Upper lobe of left lung (tissue), 6 donors: Measurements from ENCODE around the gene OSBPL10. TPM values are rescaled to one million over a fixed set of nuclear protein-coding genes. Genes with fewer than 3 reads are reported as not detected.

Experiments used
- ATAC-seq, 2 donors: fragments of 200-7000 bp; cut with Tn5 transposase; one replicate each; pipeline ENCODE4 v1.9.1; 2022; ENCODE audit warnings: mild to moderate bottlenecking in 2 of 2, moderate library complexity in 2 of 2; ENCODE audit not compliant: low FRiP score in 2 of 2
- DNase-seq, 2 donors: peaks; one replicate each; pipeline ENCODE4 v3.0.0-alpha.2; 2019 to 2020
- H3K27ac ChIP-seq, 4 donors: fragments of 200-600 bp; sonication (generic); one replicate each; pipeline ENCODE4 v1.5.1; 2016 to 2019
- H3K27me3 ChIP-seq, 4 donors: fragments of 200-600 bp; sonication (generic); one replicate each; pipeline ENCODE4 v1.5.1; 2017 to 2019
- H3K36me3 ChIP-seq, 4 donors: fragments of 200-600 bp; sonication (generic); one replicate each; pipeline ENCODE4 v1.5.1; 2016 to 2019
- H3K4me1 ChIP-seq, 4 donors: fragments of 200-600 bp; sonication (generic); one replicate each; pipeline ENCODE4 v1.5.1; 2018 to 2019
- H3K4me3 ChIP-seq, 4 donors: fragments of 200-600 bp; sonication (generic); one replicate each; pipeline ENCODE4 v1.5.1; 2017 to 2019; ENCODE audit warnings: mild to moderate bottlenecking in 2 of 4, moderate library complexity in 1 of 4
- H3K9me3 ChIP-seq, 4 donors: fragments of 200-600 bp; sonication (generic); one replicate each; pipeline ENCODE4 v1.5.1; 2018 to 2019
- EP300 ChIP-seq, 4 donors: sonication (generic); formaldehyde crosslinking; IDR thresholded peaks; one replicate each; pipeline ENCODE4 v1.5.1; 2017; ENCODE audit warnings: antibody characterized with exemption in 4 of 4, control low read depth in 2 of 4
- POLR2A ChIP-seq, 4 donors: fragments of 450-650 bp; IDR thresholded peaks; one replicate each; pipeline ENCODE4 v1.5.1; 2016 to 2017; ENCODE audit warnings: antibody characterized with exemption in 4 of 4, mild to moderate bottlenecking in 2 of 4
- POLR2AphosphoS5 ChIP-seq, 2 donors: sonication (generic); formaldehyde crosslinking; IDR thresholded peaks; one replicate each; pipeline ENCODE4 v1.5.1; 2017; ENCODE audit warnings: antibody characterized with exemption in 2 of 2
- WGBS, 2 donors: methylation state at CpG; one replicate each; pipeline ENCODE4 v1.1.5; 2017 to 2018; 5-methylcytosine and 5-hydroxymethylcytosine counted together
- total RNA-seq, 6 donors: library from RNA; depleted of rRNA in 4 of 6; stranded (reverse); fragments of >200 nt in 4 of 6; gene quantifications; one replicate each; pipeline versions ENCODE4 v1.1.0 to v1.2.1, GENCODE V29; 2016 to 2021
- TF ChIP-seq, protein P1 (sequence below), 6 experiments: fragments of 450-650 bp in 4 of 6; fragments of 200-600 bp in 2 of 6; sonication (generic) in 2 of 6; IDR thresholded peaks; one replicate each; pipeline ENCODE4 v1.5.1; 2016 to 2019; ENCODE audit warnings: antibody characterized with exemption in 6 of 6
- donor health status: DM: no; HTN: no; CAD: no; lungs with moderate emphysema.
- donor health status: DM: no; HTN: yes; CAD: no; lungs with severe emphysema.

OSBPL10 gene
- total RNA-seq, 6 donors from 2014 or later = 13.6 to 73.9 (median 24.4) TPM

DNA sequence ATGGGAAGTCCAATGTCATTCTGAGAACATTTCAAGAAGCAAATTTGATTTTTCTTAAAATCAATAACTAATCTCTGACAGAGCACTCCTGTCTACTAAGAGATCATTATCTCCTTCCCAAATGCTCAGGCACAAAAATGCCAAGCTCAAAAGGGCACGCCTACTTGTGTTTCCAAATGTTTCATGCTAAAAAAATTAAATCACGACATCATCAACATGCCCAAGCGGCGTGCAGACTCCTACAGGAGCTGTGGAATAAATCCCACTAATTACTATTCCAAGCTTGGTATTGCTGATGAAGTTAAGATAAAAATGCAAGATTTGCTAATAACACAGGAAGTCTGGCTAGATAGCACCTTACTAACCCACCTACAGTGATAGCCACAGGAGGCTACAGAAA is 140.8 kb downstream of the OSBPL10 start:
- WGBS, 2 donors = 94 to 95% methylated on average over 4 of the region's 4 CpGs
- Histone ChIP-seq H3K4me1 (no peaks in the 10 kb centered on the region), H3K4me3 (no peak overlapping the region), H3K27ac (no peak overlapping the region), H3K9me3 (no peaks in the 10 kb centered on the region), H3K36me3 (no peaks in the 10 kb centered on the region), H3K27me3 (no peaks in the 10 kb centered on the region)
- ATAC-seq (no peak), DNase-seq (no peak)
- no peak for TF ChIP-seq POLR2A (IDR thresholded peaks at IDR 0.05)
- no peak for TF ChIP-seq POLR2AphosphoS5 (IDR thresholded peaks at IDR 0.05)
- no peak for TF ChIP-seq EP300 (IDR thresholded peaks at IDR 0.05)
- TF ChIP-seq, protein P1, sequence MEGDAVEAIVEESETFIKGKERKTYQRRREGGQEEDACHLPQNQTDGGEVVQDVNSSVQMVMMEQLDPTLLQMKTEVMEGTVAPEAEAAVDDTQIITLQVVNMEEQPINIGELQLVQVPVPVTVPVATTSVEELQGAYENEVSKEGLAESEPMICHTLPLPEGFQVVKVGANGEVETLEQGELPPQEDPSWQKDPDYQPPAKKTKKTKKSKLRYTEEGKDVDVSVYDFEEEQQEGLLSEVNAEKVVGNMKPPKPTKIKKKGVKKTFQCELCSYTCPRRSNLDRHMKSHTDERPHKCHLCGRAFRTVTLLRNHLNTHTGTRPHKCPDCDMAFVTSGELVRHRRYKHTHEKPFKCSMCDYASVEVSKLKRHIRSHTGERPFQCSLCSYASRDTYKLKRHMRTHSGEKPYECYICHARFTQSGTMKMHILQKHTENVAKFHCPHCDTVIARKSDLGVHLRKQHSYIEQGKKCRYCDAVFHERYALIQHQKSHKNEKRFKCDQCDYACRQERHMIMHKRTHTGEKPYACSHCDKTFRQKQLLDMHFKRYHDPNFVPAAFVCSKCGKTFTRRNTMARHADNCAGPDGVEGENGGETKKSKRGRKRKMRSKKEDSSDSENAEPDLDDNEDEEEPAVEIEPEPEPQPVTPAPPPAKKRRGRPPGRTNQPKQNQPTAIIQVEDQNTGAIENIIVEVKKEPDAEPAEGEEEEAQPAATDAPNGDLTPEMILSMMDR (IDR thresholded peaks at IDR 0.05) = no peak

DNA sequence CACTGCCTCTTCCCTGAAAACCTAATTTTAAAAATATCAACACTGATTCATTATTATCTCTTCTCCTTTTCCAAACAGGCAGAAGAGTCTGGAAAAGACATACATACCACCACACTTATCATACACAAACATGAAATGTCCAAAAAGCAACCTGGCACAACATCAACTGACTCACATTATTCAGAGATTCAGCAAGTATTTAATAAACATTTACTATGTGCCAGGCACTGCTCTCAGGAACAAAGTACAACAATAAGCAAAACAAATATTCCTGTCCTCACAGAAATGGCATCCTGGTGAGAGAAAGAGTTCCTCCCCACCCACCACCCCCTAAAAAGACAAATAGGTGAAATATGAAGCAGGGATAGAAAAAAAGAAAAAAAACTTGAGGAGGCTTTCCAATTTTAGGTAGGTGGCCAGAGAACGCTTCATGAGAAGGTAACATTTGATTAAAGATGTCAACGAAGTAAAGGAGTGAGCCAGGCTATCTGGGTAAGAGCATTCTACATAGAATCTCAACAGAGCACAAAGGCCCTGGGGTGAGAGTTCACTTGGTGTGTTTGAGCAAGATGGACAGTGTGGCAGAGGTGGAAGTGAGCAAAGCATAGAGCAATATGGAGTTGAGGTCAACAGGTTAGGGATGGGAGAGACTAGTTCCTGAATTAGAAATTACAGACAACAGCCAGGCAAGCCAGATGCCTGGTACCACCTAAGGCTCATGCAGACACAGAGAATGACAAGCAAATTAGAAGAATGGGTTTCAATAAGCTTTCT is 141.7 kb downstream of the OSBPL10 start:
- DNase-seq (no peak), ATAC-seq (no peak)
- H3K9me3 ChIP-seq = no peaks in the 10 kb centered on the region
- no peaks in the 10 kb centered on the region for H3K36me3 ChIP-seq
- H3K4me1 ChIP-seq = no peaks in the 10 kb centered on the region
- TF ChIP-seq, protein P1 (IDR thresholded peaks at IDR 0.05) = no peak
- TF ChIP-seq POLR2AphosphoS5 (IDR thresholded peaks at IDR 0.05) (no peak), POLR2A (IDR thresholded peaks at IDR 0.05) (no peak), EP300 (IDR thresholded peaks at IDR 0.05) (no peak)
- H3K27ac ChIP-seq = no peak overlapping the region
- 88 to 92% methylated on average over 2 of the region's 2 CpGs for WGBS, 2 donors
- no peaks in the 10 kb centered on the region for H3K27me3 ChIP-seq
- no peak overlapping the region for H3K4me3 ChIP-seq

DNA sequence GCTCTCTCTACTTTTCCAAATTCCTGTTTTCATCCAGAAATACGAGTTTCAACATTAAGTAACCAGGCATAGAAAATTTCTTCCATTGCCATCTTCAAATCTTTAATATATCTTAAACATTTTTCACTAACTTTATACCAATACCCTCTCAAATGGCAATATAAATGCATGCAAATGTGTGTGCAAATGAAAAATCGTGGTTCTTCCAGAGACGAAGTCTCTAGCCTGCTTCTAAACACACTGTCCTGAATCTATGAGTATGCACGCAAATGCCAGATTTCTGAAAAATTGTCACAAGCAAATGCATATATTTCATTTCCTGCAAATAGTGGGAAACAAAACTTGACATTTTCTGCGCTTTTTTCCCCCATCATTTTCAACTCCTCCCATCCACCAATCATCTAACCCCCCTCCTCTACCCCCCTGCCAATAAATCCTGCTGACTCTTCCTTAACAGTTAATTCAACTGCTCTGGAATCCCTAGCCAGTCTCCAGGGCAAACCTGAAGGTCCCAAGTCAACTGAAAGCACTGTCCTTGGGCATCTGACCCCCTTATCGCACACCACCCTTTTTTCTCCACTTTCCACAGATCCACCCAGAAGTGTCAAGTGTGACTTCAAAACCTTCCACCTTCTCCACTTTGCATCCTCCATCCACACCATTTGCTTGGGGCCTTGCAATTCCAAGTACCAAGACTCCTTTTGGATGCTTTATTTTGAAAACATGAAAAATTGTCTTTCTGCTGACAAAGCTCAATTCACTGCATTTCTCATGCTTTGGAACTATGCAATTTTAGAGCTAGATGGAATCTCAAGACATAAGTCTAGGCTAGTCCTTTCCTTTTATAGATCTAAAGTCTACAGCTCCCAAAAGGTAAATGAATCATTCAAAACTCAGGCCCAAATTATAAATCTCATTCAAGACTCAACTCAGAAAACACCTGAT is 144.7 kb downstream of the OSBPL10 start:
- Histone ChIP-seq H3K36me3 (no peaks in the 10 kb centered on the region), H3K4me3 (no peak overlapping the region), H3K27me3 (no peaks in the 10 kb centered on the region), H3K27ac (no peak overlapping the region), H3K9me3 (no peaks in the 10 kb centered on the region), H3K4me1 (no peaks in the 10 kb centered on the region)
- 80 to 85% methylated on average over 6 of the region's 6 CpGs for WGBS, 2 donors
- DNase-seq = no peak
- no peak for ATAC-seq
- no peak for TF ChIP-seq POLR2A (IDR thresholded peaks at IDR 0.05)
- TF ChIP-seq POLR2AphosphoS5 (IDR thresholded peaks at IDR 0.05) = no peak
- TF ChIP-seq, protein P1 (IDR thresholded peaks at IDR 0.05) = no peak
- TF ChIP-seq EP300 (IDR thresholded peaks at IDR 0.05) = no peak

DNA sequence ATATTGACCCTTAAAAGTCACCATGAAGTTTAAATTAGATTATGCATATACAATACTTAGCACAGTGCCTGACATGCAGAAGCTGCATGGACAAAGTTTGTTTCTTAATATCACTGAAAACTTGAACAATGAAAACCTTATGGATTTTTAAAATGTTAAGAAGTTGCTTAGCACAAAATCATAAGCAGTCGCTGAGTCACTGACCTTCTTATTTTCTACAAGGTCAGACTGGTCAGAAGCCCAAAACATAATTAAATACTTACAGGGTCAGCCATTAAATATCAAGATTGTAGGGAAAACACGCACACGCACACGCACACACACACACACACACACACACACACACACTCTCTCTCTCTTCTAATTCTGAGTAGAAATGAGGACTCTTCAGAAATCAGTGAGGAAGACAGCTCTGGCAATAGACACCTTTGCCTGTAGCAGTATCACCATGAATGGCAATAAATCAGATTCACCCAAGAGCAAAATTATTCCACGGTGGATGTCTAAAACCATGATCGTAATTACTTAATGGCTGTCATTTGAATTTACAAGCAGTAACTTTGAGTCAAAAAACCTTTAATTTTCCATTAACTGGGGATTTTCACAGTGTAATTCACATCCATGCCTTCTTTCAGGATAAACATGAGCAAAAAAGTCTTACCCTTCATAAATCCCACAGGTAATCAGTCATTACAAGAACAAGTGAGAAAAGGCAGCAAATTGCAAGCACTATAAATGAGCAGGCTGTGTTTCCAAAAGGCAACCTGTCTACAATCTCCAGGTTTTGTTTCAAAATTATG is 147.5 kb downstream of the OSBPL10 start:
- 73 to 92% methylated on average over 6 of the region's 6 CpGs for WGBS, 2 donors
- DNase-seq = no peak
- Histone ChIP-seq H3K27me3 (no peaks in the 10 kb centered on the region), H3K9me3 (no peaks in the 10 kb centered on the region), H3K4me3 (no peak overlapping the region), H3K27ac (no peak overlapping the region), H3K36me3 (no peaks in the 10 kb centered on the region), H3K4me1 (no peaks in the 10 kb centered on the region)
- no peak for TF ChIP-seq POLR2AphosphoS5 (IDR thresholded peaks at IDR 0.05)
- no peak for TF ChIP-seq POLR2A (IDR thresholded peaks at IDR 0.05)
- TF ChIP-seq EP300 (IDR thresholded peaks at IDR 0.05) = no peak
- TF ChIP-seq, protein P1 (IDR thresholded peaks at IDR 0.05) = no peak
- ATAC-seq = no peak
